H1 (cell line): ENCODE measurements around the gene IGFL2.

Experiments
- CREB1 ChIP-seq: IDR thresholded peaks from 2 replicates; pipeline ENCODE4 v1.6.1; 2012; ENCODE audit warnings: inconsistent platforms
- EZH2 ChIP-seq: fragments of 200-600 bp; sonication (generic); IDR thresholded peaks from 2 replicates; pipeline ENCODE4 v1.7.1; 2012; ENCODE audit warnings: low read depth, mild to moderate bottlenecking, moderate library complexity, low read length, inconsistent platforms; ENCODE audit not compliant: severe bottlenecking
- POLR2A ChIP-seq, 2 experiments: IDR thresholded peaks; 1 replicate in 1 of 2; 2 replicates in 1 of 2; pipeline ENCODE4 v1.6.1; 2011; ENCODE audit warnings: low read depth in 2 of 2, low read length in 2 of 2, mild to moderate bottlenecking in 2 of 2; ENCODE audit errors: control extremely low read depth in 1 of 2

GRCh38 chr19:46182476-46182875 is 34.4 kb downstream of the IGFL2 start:
- TF ChIP-seq CREB1 (no peak), EZH2 (no peak), POLR2A (IDR thresholded peaks at IDR 0.05; ENCODE audit: control extremely low read depth in 1 of 2, low read depth in 2 of 2, low read length in 2 of 2) (no peak)
